ENCODE data around the gene IDH2.
A peak's percentile ranks its signal among the peaks of the same experiment; 100 is the strongest.

Gene IDH2

DNA sequence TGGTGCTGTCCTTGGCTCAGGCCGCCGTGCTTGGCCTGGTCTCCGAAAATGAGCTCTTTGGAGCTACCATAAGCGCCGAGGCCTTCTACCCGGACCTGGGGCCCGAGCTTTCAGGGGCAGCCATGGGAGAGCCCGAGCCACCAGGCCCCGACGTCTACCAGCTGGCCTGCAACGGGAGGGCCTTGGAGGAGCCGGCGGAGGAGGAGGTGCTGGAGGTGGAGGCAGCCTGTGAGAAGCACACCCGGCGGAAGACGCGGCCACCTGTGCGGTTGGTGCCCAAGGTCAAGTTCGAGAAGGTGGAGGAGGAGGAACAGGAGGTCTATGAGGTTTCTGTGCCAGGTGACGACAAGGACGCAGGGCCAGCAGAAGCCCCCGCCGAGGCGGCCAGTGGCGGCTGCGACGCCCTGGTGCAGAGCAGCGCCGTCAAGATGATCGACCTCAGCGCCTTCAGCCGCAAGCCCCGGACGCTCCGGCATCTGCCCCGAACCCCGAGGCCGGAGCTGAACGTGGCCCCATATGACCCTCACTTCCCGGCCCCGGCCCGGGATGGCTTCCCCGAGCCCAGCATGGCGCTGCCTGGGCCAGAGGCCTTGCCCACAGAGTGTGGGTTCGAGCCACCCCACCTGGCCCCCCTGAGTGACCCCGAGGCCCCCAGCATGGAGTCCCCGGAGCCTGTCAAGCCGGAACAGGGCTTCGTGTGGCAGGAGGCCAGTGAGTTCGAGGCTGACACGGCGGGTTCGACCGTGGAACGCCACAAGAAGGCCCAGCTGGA, 34.9 kb downstream of the IDH2 start:
- Histone ChIP-seq H3F3A (ENCODE audit: control insufficient read depth, insufficient read depth) (peaks cover 9% of the 10 kb centered on the region), H3K79me2 (ENCODE audit: control insufficient read depth, low read length) (peaks cover 22% of the 10 kb centered on the region), H3K4me1 (ENCODE audit: control insufficient read depth, low read length) (peaks cover 53% of the 10 kb centered on the region), H4K20me1 (ENCODE audit: control insufficient read depth, insufficient read depth, low read depth, low read length) (no peaks in the 10 kb centered on the region), H3K36me3 (ENCODE audit: control insufficient read depth, low read length) (peaks cover 15% of the 10 kb centered on the region), H3K4me2 (ENCODE audit: low read length) (no peak overlapping the region), H3K27me3 (ENCODE audit: control insufficient read depth, low read length) (no peaks in the 10 kb centered on the region), H3K4me3 (ENCODE audit: low read length) (no peak overlapping the region), H3K9me3 (ENCODE audit: control insufficient read depth, insufficient read depth, low read length) (no peaks in the 10 kb centered on the region), H3K27ac (ENCODE audit: low read depth, low read length) (no peak overlapping the region), H3K9me2 (replicated peaks; ENCODE audit: control insufficient read depth, low read length) (no peaks in the 10 kb centered on the region)
- TF ChIP-seq EZH2phosphoT487 (IDR thresholded peaks at IDR 0.05; ENCODE audit: borderline replicate concordance, low read length) (no peak), CTCF (IDR thresholded peaks at IDR 0.05; ENCODE audit: low read depth, low read length, poor library complexity, severe bottlenecking) (no peak)

DNA sequence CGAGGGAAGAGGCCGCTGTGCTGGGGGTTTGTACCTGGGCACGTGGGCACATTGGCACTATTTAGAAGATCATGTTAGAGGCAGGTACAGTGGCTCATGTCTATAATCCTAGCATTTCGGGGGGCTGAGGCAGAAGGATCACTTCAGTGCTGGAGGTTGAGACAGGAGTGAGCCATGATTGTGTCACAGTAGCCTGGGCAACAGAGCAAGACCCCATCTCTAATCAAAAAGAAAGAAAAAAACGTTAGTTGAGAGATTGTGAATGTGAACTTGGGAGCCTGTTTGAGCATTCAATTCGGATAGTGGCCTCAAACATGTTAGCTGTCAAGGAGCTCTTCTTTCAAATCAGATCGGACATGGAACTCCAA, 36.6 kb downstream of the IDH2 start:
- peaks cover 62% of the 10 kb centered on the region for H3K4me1 ChIP-seq (ENCODE audit: control insufficient read depth, low read length)
- H3K79me2 ChIP-seq (ENCODE audit: control insufficient read depth, low read length) = peaks cover 30% of the 10 kb centered on the region
- no peaks in the 10 kb centered on the region for H3K27me3 ChIP-seq (ENCODE audit: control insufficient read depth, low read length)
- no peak overlapping the region for H3K4me3 ChIP-seq (ENCODE audit: low read length)
- no peak overlapping the region for H3K4me2 ChIP-seq (ENCODE audit: low read length)
- H4K20me1 ChIP-seq (ENCODE audit: control insufficient read depth, insufficient read depth, low read depth, low read length) = no peaks in the 10 kb centered on the region
- peaks cover 15% of the 10 kb centered on the region for H3K36me3 ChIP-seq (ENCODE audit: control insufficient read depth, low read length)
- no peaks in the 10 kb centered on the region for H3K9me2 ChIP-seq (replicated peaks; ENCODE audit: control insufficient read depth, low read length)
- peaks cover 14% of the 10 kb centered on the region for H3F3A ChIP-seq (ENCODE audit: control insufficient read depth, insufficient read depth)
- no peaks in the 10 kb centered on the region for H3K9me3 ChIP-seq (ENCODE audit: control insufficient read depth, insufficient read depth, low read length)
- TF ChIP-seq EZH2phosphoT487 (IDR thresholded peaks at IDR 0.05; ENCODE audit: borderline replicate concordance, low read length) (no peak), CTCF (IDR thresholded peaks at IDR 0.05; ENCODE audit: low read depth, low read length, poor library complexity, severe bottlenecking) (no peak)
- no peak overlapping the region for H3K27ac ChIP-seq (ENCODE audit: low read depth, low read length)

- Histone ChIP-seq H3K4me3 (ENCODE audit: low read length) (no peak overlapping the region), H3K79me2 (ENCODE audit: control insufficient read depth, low read length) (peaks cover 35% of the 10 kb centered on the region), H3F3A (ENCODE audit: control insufficient read depth, insufficient read depth) (peaks cover 15% of the 10 kb centered on the region), H3K27me3 (ENCODE audit: control insufficient read depth, low read length) (no peaks in the 10 kb centered on the region), H3K4me2 (ENCODE audit: low read length) (peak overlapping the region; percentile 10; the same call in 1 of the 2 replicates), H3K9me2 (replicated peaks; ENCODE audit: control insufficient read depth, low read length) (no peaks in the 10 kb centered on the region), H4K20me1 (ENCODE audit: control insufficient read depth, insufficient read depth, low read depth, low read length) (no peaks in the 10 kb centered on the region), H3K27ac (ENCODE audit: low read depth, low read length) (no peak overlapping the region), H3K36me3 (ENCODE audit: control insufficient read depth, low read length) (peaks cover 15% of the 10 kb centered on the region), H3K9me3 (ENCODE audit: control insufficient read depth, insufficient read depth, low read length) (no peaks in the 10 kb centered on the region), H3K4me1 (ENCODE audit: control insufficient read depth, low read length) (peaks cover 62% of the 10 kb centered on the region)
- TF ChIP-seq EZH2phosphoT487 (IDR thresholded peaks at IDR 0.05; ENCODE audit: borderline replicate concordance, low read length) (no peak), CTCF (IDR thresholded peaks at IDR 0.05; ENCODE audit: low read depth, low read length, poor library complexity, severe bottlenecking) (no peak)
These were observed 37.2 kb downstream of the IDH2 start for GRCh38 chr15:90064911-90065681.
